Endodermal cell (in vitro differentiated cells): ENCODE results near the gene IL1RAP. TPM values are rescaled to one million over a fixed set of nuclear protein-coding genes. Genes with fewer than 3 reads are reported as not detected.

Source experiments
- DNase-seq: peaks from one replicate; pipeline ENCODE4 v3.0.0-alpha.2; 2017
- H3K27ac ChIP-seq: 2 replicates; pipeline ENCODE4 v1.5.1; 2013; ENCODE audit warnings: mild to moderate bottlenecking, low read depth, low read length, moderate library complexity
- H3K27me3 ChIP-seq: 2 replicates; pipeline ENCODE4 v1.6.1; 2013; ENCODE audit warnings: mild to moderate bottlenecking, low read length, moderate library complexity; ENCODE audit not compliant: insufficient read depth, control insufficient read depth, poor library complexity, severe bottlenecking
- H3K36me3 ChIP-seq: 2 replicates; pipeline ENCODE4 v1.7.0; 2013; ENCODE audit warnings: mild to moderate bottlenecking, low read length, moderate library complexity; ENCODE audit not compliant: control insufficient read depth, insufficient read depth
- H3K4me1 ChIP-seq: one replicate; pipeline ENCODE4 v1.7.0; 2013; ENCODE audit warnings: low read length; ENCODE audit not compliant: control insufficient read depth, insufficient read depth
- H3K4me3 ChIP-seq: 2 replicates; pipeline ENCODE4 v1.5.1; 2013; ENCODE audit warnings: mild to moderate bottlenecking, low read length, moderate library complexity
- H3K9ac ChIP-seq: 2 replicates; pipeline ENCODE4 v1.6.1; 2013; ENCODE audit warnings: mild to moderate bottlenecking, low read length, moderate library complexity; ENCODE audit not compliant: poor library complexity, severe bottlenecking; ENCODE audit errors: extremely low read depth
- H3K9me3 ChIP-seq: 2 replicates; pipeline ENCODE4 v1.6.1; 2013; ENCODE audit warnings: mild to moderate bottlenecking, low read length, moderate library complexity; ENCODE audit not compliant: control insufficient read depth
- H3K27ac Mint-ChIP-seq: 2 replicates; pipeline ENCODE4 v1.8.0; 2020; ENCODE audit warnings: mixed read lengths
- H3K27me3 Mint-ChIP-seq: 2 replicates; pipeline ENCODE4 v1.8.0; 2021; ENCODE audit warnings: mild to moderate bottlenecking, mixed read lengths; ENCODE audit not compliant: insufficient read depth
- H3K36me3 Mint-ChIP-seq: 2 replicates; pipeline ENCODE4 v1.8.0; 2020; ENCODE audit warnings: low read depth, mixed read lengths
- H3K4me1 Mint-ChIP-seq: 2 replicates; pipeline ENCODE4 v1.8.0; 2020; ENCODE audit warnings: mixed read lengths
- H3K4me3 Mint-ChIP-seq: 2 replicates; pipeline ENCODE4 v1.8.0; 2020; ENCODE audit warnings: mild to moderate bottlenecking, moderate library complexity, mixed read lengths
- H3K9me3 Mint-ChIP-seq: 2 replicates; pipeline ENCODE4 v1.8.0; 2020; ENCODE audit warnings: mild to moderate bottlenecking, mixed read lengths
- CTCF ChIP-seq: fragments of 200-600 bp; sonication (generic); conservative IDR thresholded peaks from 2 replicates; pipeline ENCODE4 v1.5.0; 2021; ENCODE audit warnings: antibody characterized with exemption, mild to moderate bottlenecking
- WGBS, 2 experiments: methylation state at CpG; one replicate each; pipeline versions ENCODE4 v1.1.5 to v1.1.7; 2013; ENCODE audit warnings: missing lambda C conversion rate in 2 of 2, mixed read lengths in 1 of 2; ENCODE audit not compliant: insufficient coverage in 1 of 2, insufficient read length in 1 of 2; 5-methylcytosine and 5-hydroxymethylcytosine counted together
- total RNA-seq, 2 donors: library from RNA; stranded (reverse); fragmentation: NEBNext Ultra II Directional in 1 of 2; extraction: Animal tissue kit (Norgen Biotek cat#: 25700) in 1 of 2; gene quantifications; 2 replicates in 1 of 2; 3 replicates in 1 of 2; pipeline ENCODE4 v1.2.1, GENCODE V29; 2021

The IL1RAP gene
- total RNA-seq, 2 donors from 2014 or later, result 2.6 to 6.0 TPM

DNA sequence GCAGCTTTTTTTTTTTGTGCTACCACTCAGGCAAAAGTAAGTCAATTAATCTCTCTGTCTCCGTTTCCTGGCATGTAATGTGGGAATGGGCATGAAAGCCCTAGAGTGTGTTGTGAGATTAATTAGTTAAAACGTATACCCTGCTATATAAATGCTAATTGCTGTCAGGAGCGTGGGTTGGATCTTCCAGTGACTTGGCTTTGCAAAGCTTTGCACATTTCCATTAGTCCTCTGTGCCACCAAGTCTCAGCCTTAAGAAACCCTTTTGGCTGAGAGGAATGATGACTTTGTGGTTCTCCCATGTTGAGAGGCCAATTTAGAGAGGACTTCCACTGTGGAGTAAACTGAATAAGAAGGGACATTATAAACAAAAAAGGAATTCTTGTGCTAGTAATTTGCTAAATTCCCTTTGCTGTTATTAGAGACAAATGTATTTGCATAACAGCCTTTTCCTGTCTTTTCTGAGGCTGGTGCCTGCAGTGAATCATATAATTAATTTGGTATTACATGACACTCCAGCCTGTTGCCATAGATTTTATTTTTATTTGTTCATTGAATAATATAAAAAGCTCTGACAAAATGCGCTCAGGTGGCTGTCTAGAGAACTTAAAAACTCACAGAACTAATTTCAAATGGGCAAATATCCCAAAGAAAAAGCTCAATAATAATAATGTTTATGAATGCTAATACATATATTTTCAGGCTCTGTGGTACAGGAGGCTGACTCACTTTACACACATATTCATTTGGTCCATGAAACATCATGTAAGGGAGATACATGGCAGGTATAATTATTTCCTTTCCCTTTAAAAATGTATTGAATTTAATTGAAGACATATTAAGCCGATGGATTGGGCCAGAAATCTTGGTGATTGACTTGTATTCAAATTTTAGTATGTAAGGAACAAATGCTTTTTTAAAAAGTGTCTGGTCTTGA is 82.7 kb downstream of the IL1RAP start:
- Histone ChIP-seq H3K9me3 (no peaks in the 10 kb centered on the region), H3K36me3 (no peaks in the 10 kb centered on the region), H3K4me1 (no peaks in the 10 kb centered on the region), H3K9ac (no peak overlapping the region), H3K27me3 (no peaks in the 10 kb centered on the region), H3K27ac (no peak overlapping the region), H3K4me3 (no peak overlapping the region)
- Mint-ChIP-seq H3K27me3 (no peaks in the 10 kb centered on the region), H3K27ac (no peak overlapping the region), H3K4me1 (peaks cover 6% of the 10 kb centered on the region), H3K9me3 (no peaks in the 10 kb centered on the region), H3K4me3 (no peak overlapping the region), H3K36me3 (no peaks in the 10 kb centered on the region)
- no peak for TF ChIP-seq CTCF
- 64 to 80% methylated on average over 2 to 4 of the region's 5 CpGs for WGBS, 2 experiments
- DNase-seq, result no peak

DNA sequence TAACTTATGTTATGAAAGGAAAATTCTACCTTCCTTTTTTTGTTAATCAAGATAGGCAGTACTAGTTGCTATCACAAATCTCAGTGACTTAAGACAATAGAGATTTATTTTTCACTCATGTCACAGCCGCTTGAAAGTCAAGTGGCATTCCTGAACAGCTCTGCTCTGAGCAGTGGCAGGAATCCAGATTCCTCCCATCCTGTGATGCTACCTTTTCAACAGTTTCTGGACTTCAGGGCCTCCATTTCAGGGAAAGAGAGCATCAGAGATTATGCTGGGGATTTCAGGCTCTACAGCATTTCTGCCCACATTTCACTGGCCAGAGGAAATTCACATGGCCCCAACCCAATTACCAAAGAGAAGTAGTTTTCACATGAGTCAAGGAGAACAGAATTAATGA is 83.4 kb downstream of the IL1RAP start:
- Mint-ChIP-seq H3K36me3 (no peaks in the 10 kb centered on the region), H3K27me3 (no peaks in the 10 kb centered on the region), H3K4me1 (peaks cover 6% of the 10 kb centered on the region), H3K27ac (no peak overlapping the region), H3K4me3 (no peak overlapping the region), H3K9me3 (no peaks in the 10 kb centered on the region)
- Histone ChIP-seq H3K27ac (no peak overlapping the region), H3K4me1 (no peaks in the 10 kb centered on the region), H3K27me3 (no peaks in the 10 kb centered on the region), H3K4me3 (no peak overlapping the region), H3K9me3 (no peaks in the 10 kb centered on the region), H3K9ac (no peak overlapping the region), H3K36me3 (no peaks in the 10 kb centered on the region)
- no peak for DNase-seq
- TF ChIP-seq CTCF, result no peak
- 93 to 100% methylated on average over 1 of the region's 1 CpG for WGBS, 2 experiments

- Histone ChIP-seq H3K4me3 (no peak overlapping the region), H3K9me3 (no peaks in the 10 kb centered on the region), H3K36me3 (no peaks in the 10 kb centered on the region), H3K9ac (no peak overlapping the region), H3K27me3 (no peaks in the 10 kb centered on the region), H3K27ac (no peak overlapping the region), H3K4me1 (no peaks in the 10 kb centered on the region)
- DNase-seq, result no peak
- Mint-ChIP-seq H3K36me3 (peaks cover 5% of the 10 kb centered on the region), H3K27me3 (no peaks in the 10 kb centered on the region), H3K9me3 (peaks cover 3% of the 10 kb centered on the region), H3K4me3 (no peak overlapping the region), H3K27ac (no peak overlapping the region), H3K4me1 (peaks cover 6% of the 10 kb centered on the region)
- TF ChIP-seq CTCF, result no peak
- 97 to 100% methylated on average over 3 to 5 of the region's 5 CpGs for WGBS, 2 experiments
These were observed 87.7 kb downstream of the IL1RAP start for GRCh38 chr3:190601622-190602021.
